Prostate gland (tissue), 2 donors: Measurements from ENCODE around the gene TMEM123.

ENCODE experiments used
- POLR2A ChIP-seq: fragments of 450-650 bp; IDR thresholded peaks from one replicate; pipeline ENCODE4 v1.6.1; 2016; ENCODE audit warnings: antibody characterized with exemption, mild to moderate bottlenecking
- POLR2AphosphoS5 ChIP-seq: sonication (generic); formaldehyde crosslinking; IDR thresholded peaks from one replicate; pipeline ENCODE4 v1.6.1; 2017; ENCODE audit warnings: antibody characterized with exemption
- TF ChIP-seq, protein P1 (sequence below), 4 experiments: fragments of 200-600 bp in 2 of 4; fragments of 450-650 bp in 2 of 4; sonication (generic) in 2 of 4; IDR thresholded peaks; 1 replicate in 3 of 4; 2 replicates in 1 of 4; pipeline ENCODE4 v1.5.1; 2016 to 2019; ENCODE audit warnings: antibody characterized with exemption in 4 of 4, mild to moderate bottlenecking in 2 of 4, moderate library complexity in 2 of 4

DNA sequence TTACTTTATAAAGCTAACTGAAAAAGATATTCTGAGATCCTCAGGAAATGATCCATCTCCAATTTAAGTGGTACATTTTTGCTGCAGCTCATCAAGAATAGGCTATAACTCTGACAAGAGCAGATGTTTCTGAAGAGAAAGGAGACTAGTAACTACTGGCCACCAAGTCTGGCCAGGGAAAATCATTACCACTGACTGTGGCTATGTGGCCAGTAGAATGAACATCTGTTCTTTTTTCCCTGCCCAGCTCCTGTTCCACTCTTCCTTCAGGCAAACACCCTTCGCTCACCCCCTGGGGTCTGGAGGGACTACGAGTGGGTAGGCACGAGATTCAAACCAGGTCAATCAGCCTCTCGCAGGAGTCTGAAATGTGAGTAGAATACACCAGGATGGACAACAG, 23.9 kb downstream of the TMEM123 start:
- no peak for TF ChIP-seq POLR2AphosphoS5
- TF ChIP-seq, protein P1, sequence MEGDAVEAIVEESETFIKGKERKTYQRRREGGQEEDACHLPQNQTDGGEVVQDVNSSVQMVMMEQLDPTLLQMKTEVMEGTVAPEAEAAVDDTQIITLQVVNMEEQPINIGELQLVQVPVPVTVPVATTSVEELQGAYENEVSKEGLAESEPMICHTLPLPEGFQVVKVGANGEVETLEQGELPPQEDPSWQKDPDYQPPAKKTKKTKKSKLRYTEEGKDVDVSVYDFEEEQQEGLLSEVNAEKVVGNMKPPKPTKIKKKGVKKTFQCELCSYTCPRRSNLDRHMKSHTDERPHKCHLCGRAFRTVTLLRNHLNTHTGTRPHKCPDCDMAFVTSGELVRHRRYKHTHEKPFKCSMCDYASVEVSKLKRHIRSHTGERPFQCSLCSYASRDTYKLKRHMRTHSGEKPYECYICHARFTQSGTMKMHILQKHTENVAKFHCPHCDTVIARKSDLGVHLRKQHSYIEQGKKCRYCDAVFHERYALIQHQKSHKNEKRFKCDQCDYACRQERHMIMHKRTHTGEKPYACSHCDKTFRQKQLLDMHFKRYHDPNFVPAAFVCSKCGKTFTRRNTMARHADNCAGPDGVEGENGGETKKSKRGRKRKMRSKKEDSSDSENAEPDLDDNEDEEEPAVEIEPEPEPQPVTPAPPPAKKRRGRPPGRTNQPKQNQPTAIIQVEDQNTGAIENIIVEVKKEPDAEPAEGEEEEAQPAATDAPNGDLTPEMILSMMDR (IDR thresholded peaks at IDR 0.05): no peak
- no peak for TF ChIP-seq POLR2A
